Activated naive CD4-positive, alpha-beta T cell treated with anti-CD3 and anti-CD28 coated beads, Interleukin-2, amount 50 U/mL, for 24 hours (primary cell): ENCODE measurements around the gene TBC1D22A.

ENCODE experiments used
- H3K27ac Mint-ChIP-seq: one replicate; pipeline ENCODE4 v1.8.0; 2021; ENCODE audit warnings: mild to moderate bottlenecking, mixed read lengths
- H3K27me3 Mint-ChIP-seq: one replicate; pipeline ENCODE4 v1.8.0; 2021; ENCODE audit warnings: mixed read lengths
- H3K36me3 Mint-ChIP-seq: one replicate; pipeline ENCODE4 v1.8.0; 2021; ENCODE audit warnings: mixed read lengths
- H3K4me1 Mint-ChIP-seq: one replicate; pipeline ENCODE4 v1.8.0; 2021; ENCODE audit warnings: mixed read lengths
- H3K4me3 Mint-ChIP-seq: one replicate; pipeline ENCODE4 v1.8.0; 2021; ENCODE audit warnings: mild to moderate bottlenecking, mixed read lengths
- H3K9me3 Mint-ChIP-seq: one replicate; pipeline ENCODE4 v1.8.0; 2021; ENCODE audit warnings: mixed read lengths

TBC1D22A gene

GRCh38 chr22:47029244-47030074 is 267.0 kb downstream of the TBC1D22A start:
- no peaks in the 10 kb centered on the region for H3K36me3 Mint-ChIP-seq
- no peaks in the 10 kb centered on the region for H3K9me3 Mint-ChIP-seq
- no peak overlapping the region for H3K27ac Mint-ChIP-seq

GRCh38 chr22:47030143-47030661 is 267.8 kb downstream of the TBC1D22A start:
- H3K27ac Mint-ChIP-seq = no peak overlapping the region
- H3K4me3 Mint-ChIP-seq = no peak overlapping the region
- no peaks in the 10 kb centered on the region for H3K9me3 Mint-ChIP-seq
- H3K27me3 Mint-ChIP-seq = no peaks in the 10 kb centered on the region
- no peaks in the 10 kb centered on the region for H3K36me3 Mint-ChIP-seq
- H3K4me1 Mint-ChIP-seq = peaks cover 4% of the 10 kb centered on the region

More at GRCh38 chr22:47029244-47030074, 267.0 kb downstream of the TBC1D22A start:
- Mint-ChIP-seq H3K4me3 (no peak overlapping the region), H3K4me1 (peaks cover 4% of the 10 kb centered on the region), H3K27me3 (no peaks in the 10 kb centered on the region)

GRCh38 chr22:47030881-47031627 is 268.6 kb downstream of the TBC1D22A start:
- no peaks in the 10 kb centered on the region for H3K9me3 Mint-ChIP-seq
- no peak overlapping the region for H3K4me3 Mint-ChIP-seq
- no peaks in the 10 kb centered on the region for H3K27me3 Mint-ChIP-seq
- no peaks in the 10 kb centered on the region for H3K4me1 Mint-ChIP-seq
- no peaks in the 10 kb centered on the region for H3K36me3 Mint-ChIP-seq
- no peak overlapping the region for H3K27ac Mint-ChIP-seq

DNA sequence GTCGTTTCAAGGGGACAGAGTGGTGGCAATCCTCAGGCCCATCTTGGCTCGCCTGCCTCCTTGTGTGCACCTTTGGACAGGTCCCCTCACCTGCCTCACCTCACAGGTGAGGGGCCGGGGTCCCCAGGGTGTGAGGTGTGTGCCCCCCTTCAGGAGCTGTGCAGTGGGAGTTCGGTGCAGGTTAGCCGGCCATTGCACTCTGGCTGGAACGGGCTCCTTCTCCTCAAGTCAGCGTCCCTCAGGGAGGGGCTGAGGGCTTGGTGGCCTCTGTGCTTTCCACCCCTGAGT is 269.1 kb downstream of the TBC1D22A start:
- H3K4me1 Mint-ChIP-seq = no peaks in the 10 kb centered on the region
- no peaks in the 10 kb centered on the region for H3K27me3 Mint-ChIP-seq
- H3K27ac Mint-ChIP-seq = no peak overlapping the region
- no peaks in the 10 kb centered on the region for H3K9me3 Mint-ChIP-seq
- H3K36me3 Mint-ChIP-seq = no peaks in the 10 kb centered on the region
- no peak overlapping the region for H3K4me3 Mint-ChIP-seq

DNA sequence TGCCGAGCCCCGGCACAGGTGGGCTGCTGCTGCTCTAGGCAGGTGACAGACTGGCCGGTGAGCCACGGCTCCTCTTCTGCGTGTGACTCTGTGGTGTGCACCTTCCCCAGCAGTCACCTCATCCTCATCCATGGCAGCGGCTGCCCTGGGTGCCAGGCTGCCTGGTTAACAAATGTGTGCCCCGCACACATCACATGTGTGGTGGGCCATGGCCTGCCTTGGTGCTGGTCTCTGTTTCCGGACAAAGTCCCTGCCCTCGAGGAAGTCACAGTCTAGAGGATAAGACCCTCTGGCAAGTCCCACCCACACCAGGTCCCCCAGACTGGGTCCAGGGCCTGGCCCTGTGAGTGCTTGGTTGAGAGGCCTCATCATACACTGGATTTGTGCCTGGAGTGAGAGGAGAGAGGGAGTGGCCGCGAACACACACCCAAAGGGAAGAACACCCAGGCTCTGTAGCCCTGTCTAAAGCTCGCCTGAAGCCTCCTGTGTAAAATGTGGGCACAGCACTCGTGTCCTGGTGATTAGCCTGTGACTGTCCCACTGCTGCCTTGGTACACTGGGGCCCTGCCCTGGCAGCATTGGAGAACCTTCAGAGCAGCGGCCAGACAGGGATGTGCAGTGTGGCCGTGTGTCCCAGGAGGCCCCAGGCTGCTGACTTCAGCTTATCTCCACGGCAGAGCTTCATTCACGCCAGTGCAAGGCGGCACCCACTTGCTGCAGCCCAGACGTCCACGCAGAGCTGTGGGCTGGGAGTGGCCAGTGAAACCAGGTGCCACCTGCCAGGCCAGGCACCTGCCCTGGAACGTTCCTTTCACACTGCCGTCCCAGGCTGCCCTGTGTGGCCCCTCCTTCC is 269.9 kb downstream of the TBC1D22A start:
- Mint-ChIP-seq H3K36me3 (no peaks in the 10 kb centered on the region), H3K9me3 (no peaks in the 10 kb centered on the region), H3K27me3 (no peaks in the 10 kb centered on the region), H3K4me3 (no peak overlapping the region), H3K4me1 (no peaks in the 10 kb centered on the region), H3K27ac (no peak overlapping the region)

GRCh38 chr22:47032956-47033647 is 270.7 kb downstream of the TBC1D22A start:
- no peaks in the 10 kb centered on the region for H3K9me3 Mint-ChIP-seq
- no peak overlapping the region for H3K27ac Mint-ChIP-seq
- no peak overlapping the region for H3K4me3 Mint-ChIP-seq
- H3K4me1 Mint-ChIP-seq = no peaks in the 10 kb centered on the region
- H3K36me3 Mint-ChIP-seq = no peaks in the 10 kb centered on the region
- H3K27me3 Mint-ChIP-seq = no peaks in the 10 kb centered on the region

GRCh38 chr22:47033648-47034000 is 271.2 kb downstream of the TBC1D22A start:
- no peaks in the 10 kb centered on the region for H3K27me3 Mint-ChIP-seq
- H3K36me3 Mint-ChIP-seq = no peaks in the 10 kb centered on the region
- no peaks in the 10 kb centered on the region for H3K4me1 Mint-ChIP-seq
- no peak overlapping the region for H3K4me3 Mint-ChIP-seq
- H3K9me3 Mint-ChIP-seq = no peaks in the 10 kb centered on the region
- no peak overlapping the region for H3K27ac Mint-ChIP-seq

GRCh38 chr22:47034076-47034808 is 271.8 kb downstream of the TBC1D22A start:
- Mint-ChIP-seq H3K27me3 (no peaks in the 10 kb centered on the region), H3K27ac (no peak overlapping the region), H3K4me3 (no peak overlapping the region), H3K36me3 (no peaks in the 10 kb centered on the region), H3K4me1 (no peaks in the 10 kb centered on the region), H3K9me3 (no peaks in the 10 kb centered on the region)

- Mint-ChIP-seq H3K27me3 (no peaks in the 10 kb centered on the region), H3K36me3 (no peaks in the 10 kb centered on the region), H3K9me3 (no peaks in the 10 kb centered on the region), H3K4me1 (no peaks in the 10 kb centered on the region), H3K4me3 (no peak overlapping the region), H3K27ac (no peak overlapping the region)
Measured at GRCh38 chr22:47034905-47035419, 272.5 kb downstream of the TBC1D22A start.

- H3K36me3 Mint-ChIP-seq = no peaks in the 10 kb centered on the region
- no peak overlapping the region for H3K27ac Mint-ChIP-seq
- H3K9me3 Mint-ChIP-seq = no peaks in the 10 kb centered on the region
- peaks cover 3% of the 10 kb centered on the region for H3K4me1 Mint-ChIP-seq
- no peak overlapping the region for H3K4me3 Mint-ChIP-seq
- H3K27me3 Mint-ChIP-seq = no peaks in the 10 kb centered on the region
Measured at GRCh38 chr22:47035425-47035881, 273.0 kb downstream of the TBC1D22A start.

DNA sequence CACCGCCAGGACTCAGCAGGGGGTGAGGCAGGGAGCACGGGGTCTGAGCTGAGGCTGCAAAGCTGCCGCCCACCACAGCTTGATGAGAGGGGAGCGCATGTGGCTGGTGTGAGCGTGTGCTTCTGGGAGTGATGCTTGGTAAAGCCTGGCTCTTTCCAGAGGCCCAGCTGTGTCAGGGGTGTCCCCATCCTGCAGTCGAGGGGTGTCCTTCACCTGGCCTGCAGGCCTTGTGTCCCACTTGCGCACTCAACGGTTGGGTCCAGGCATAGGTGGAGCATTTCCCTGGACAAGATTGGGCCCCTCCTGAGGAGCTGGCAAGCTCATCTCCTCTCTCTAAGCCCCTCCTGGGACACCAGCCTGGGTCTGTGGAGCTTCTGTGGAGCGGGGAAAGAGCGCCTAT is 273.9 kb downstream of the TBC1D22A start:
- H3K9me3 Mint-ChIP-seq = no peaks in the 10 kb centered on the region
- H3K4me3 Mint-ChIP-seq = no peak overlapping the region
- H3K4me1 Mint-ChIP-seq = peaks cover 6% of the 10 kb centered on the region
- H3K36me3 Mint-ChIP-seq = no peaks in the 10 kb centered on the region
- no peaks in the 10 kb centered on the region for H3K27me3 Mint-ChIP-seq
- no peak overlapping the region for H3K27ac Mint-ChIP-seq

GRCh38 chr22:47036936-47037485 is 274.6 kb downstream of the TBC1D22A start:
- no peak overlapping the region for H3K27ac Mint-ChIP-seq
- H3K4me1 Mint-ChIP-seq = peaks cover 10% of the 10 kb centered on the region
- H3K4me3 Mint-ChIP-seq = no peak overlapping the region
- H3K36me3 Mint-ChIP-seq = no peaks in the 10 kb centered on the region
- H3K9me3 Mint-ChIP-seq = no peaks in the 10 kb centered on the region
- no peaks in the 10 kb centered on the region for H3K27me3 Mint-ChIP-seq

DNA sequence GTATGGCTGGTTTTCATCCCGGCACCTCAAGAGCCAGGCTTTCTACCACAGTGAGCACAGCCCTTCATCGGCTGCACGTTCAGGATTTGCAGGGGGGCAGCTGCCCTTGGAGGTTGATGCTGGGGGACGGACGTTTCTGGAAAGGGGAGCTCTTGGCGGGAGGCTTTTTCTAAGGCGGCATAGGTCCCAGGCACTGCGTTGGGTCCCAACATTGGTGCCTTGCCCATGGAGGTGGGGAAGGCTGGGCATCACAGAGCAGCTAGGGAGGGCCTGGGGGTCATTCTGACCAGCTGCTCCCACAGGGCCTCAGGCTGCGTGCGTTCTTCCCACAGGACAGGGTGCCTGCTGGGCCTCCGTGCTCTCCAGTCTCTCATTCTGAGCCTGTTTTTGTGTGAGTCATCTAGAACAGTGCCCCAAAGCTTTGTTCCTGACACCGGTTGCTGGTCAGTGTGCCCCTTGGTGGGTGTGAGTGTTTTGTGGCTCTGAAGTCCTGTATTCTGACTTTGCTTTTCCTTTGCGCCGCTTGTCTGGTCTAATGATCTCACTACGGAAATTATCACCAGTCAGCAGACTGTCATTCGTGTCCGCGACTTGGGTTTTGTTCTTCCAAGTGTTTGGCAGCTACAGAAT is 275.9 kb downstream of the TBC1D22A start:
- no peaks in the 10 kb centered on the region for H3K36me3 Mint-ChIP-seq

GRCh38 chr22:47039356-47039755 is 276.9 kb downstream of the TBC1D22A start:
- H3K9me3 Mint-ChIP-seq = no peaks in the 10 kb centered on the region
- H3K27me3 Mint-ChIP-seq = no peaks in the 10 kb centered on the region
- H3K4me3 Mint-ChIP-seq = no peak overlapping the region
- no peaks in the 10 kb centered on the region for H3K36me3 Mint-ChIP-seq
- H3K4me1 Mint-ChIP-seq = peaks cover 32% of the 10 kb centered on the region
- H3K27ac Mint-ChIP-seq = peak overlapping the region; percentile 80

More for the DNA sequence above, 275.9 kb downstream of the TBC1D22A start:
- peaks cover 23% of the 10 kb centered on the region for H3K4me1 Mint-ChIP-seq
- H3K27ac Mint-ChIP-seq = peak overlapping the region; percentile 35
- H3K9me3 Mint-ChIP-seq = no peaks in the 10 kb centered on the region
- no peaks in the 10 kb centered on the region for H3K27me3 Mint-ChIP-seq
- H3K4me3 Mint-ChIP-seq = no peak overlapping the region
